Tibial artery (tissue), 4 donors: Measurements from ENCODE around the gene GNS.
A peak's percentile ranks its signal among the peaks of the same experiment; 100 is the strongest.

Experiments
- DNase-seq, 2 donors: peaks; one replicate each; pipeline ENCODE4 v3.0.0-alpha.2; 2019
- H3K27ac ChIP-seq, 2 donors: fragments of 200-600 bp; sonication (generic) in 1 of 2; 1 replicate in 1 of 2; 2 replicates in 1 of 2; pipeline ENCODE4 v1.5.1; 2018 to 2019; ENCODE audit warnings: mild to moderate bottlenecking in 1 of 2
- H3K27me3 ChIP-seq, 2 donors: fragments of 200-600 bp; sonication (generic) in 1 of 2; one replicate each; pipeline versions ENCODE4 v1.5.1 to v1.6.0; 2016 to 2019
- H3K36me3 ChIP-seq, 3 donors: fragments of 200-600 bp; sonication (generic) in 2 of 3; one replicate each; pipeline ENCODE4 v1.5.1; 2016 to 2019; ENCODE audit warnings: mild to moderate bottlenecking in 2 of 3
- H3K4me1 ChIP-seq, 4 donors: fragments of 200-600 bp; sonication (generic) in 2 of 4; 1 replicate in 3 of 4; 2 replicates in 1 of 4; pipeline ENCODE4 v1.5.1; 2016 to 2019
- H3K4me3 ChIP-seq, 2 donors: fragments of 200-600 bp; sonication (generic) in 1 of 2; 1 replicate in 1 of 2; 2 replicates in 1 of 2; pipeline ENCODE4 v1.5.1; 2018 to 2019; ENCODE audit warnings: mild to moderate bottlenecking in 2 of 2
- H3K9me3 ChIP-seq, 3 donors: fragments of 200-600 bp; sonication (generic) in 1 of 3; one replicate each; pipeline ENCODE4 v1.5.1; 2016 to 2019
- CTCF ChIP-seq, 2 experiments: fragments of 200-600 bp in 1 of 2; fragments of 450-650 bp in 1 of 2; IDR thresholded peaks; one replicate each; pipeline ENCODE4 v1.5.1; 2017 to 2019; ENCODE audit warnings: antibody characterized with exemption in 2 of 2, mild to moderate bottlenecking in 1 of 2, moderate library complexity in 1 of 2
- intact Hi-C: fragments of 100-400 bp; cut with DNase I; formaldehyde crosslinking; loops from one replicate; pipeline ENCODE4 v1.15.0; 2023; ENCODE audit warnings: low total_unique reads

The GNS gene

GRCh38 chr12:64746663-64747062, 12.5 kb downstream of the GNS start:
- peaks cover 48 to 68% (median 58%) of the 10 kb centered on the region in 3 donors for H3K36me3 ChIP-seq
- no peak for TF ChIP-seq CTCF (IDR thresholded peaks at IDR 0.05)
- intact Hi-C loops: loop anchor here (5.0 kb wide), 1 partner anchor 729 kb away; no protein-coding TSS in a partner anchor
- DNase-seq: no peak
- H3K9me3 ChIP-seq: no peaks in the 10 kb centered on the region
- H3K27ac ChIP-seq: no peak overlapping the region
- no peaks in the 10 kb centered on the region for H3K27me3 ChIP-seq
- H3K4me1 ChIP-seq: peaks cover 0 to 12% (median 5%) of the 10 kb centered on the region in 4 donors
- H3K4me3 ChIP-seq: no peak overlapping the region

GRCh38 chr12:64745980-64746379, 13.2 kb downstream of the GNS start:
- no peak for DNase-seq
- Histone ChIP-seq H3K4me1 (peaks cover 0 to 12% (median 5%) of the 10 kb centered on the region in 4 donors), H3K27ac (no peak overlapping the region), H3K27me3 (no peaks in the 10 kb centered on the region), H3K36me3 (peaks cover 41 to 74% (median 57%) of the 10 kb centered on the region in 3 donors), H3K4me3 (no peak overlapping the region), H3K9me3 (no peaks in the 10 kb centered on the region)
- no peak for TF ChIP-seq CTCF (IDR thresholded peaks at IDR 0.05)
- intact Hi-C loops: loop anchor here (5.0 kb wide), 1 partner anchor 729 kb away; no protein-coding TSS in a partner anchor

- Histone ChIP-seq H3K27me3 (no peaks in the 10 kb centered on the region), H3K27ac (no peak overlapping the region), H3K9me3 (no peaks in the 10 kb centered on the region), H3K4me1 (peaks cover 0 to 12% (median 5%) of the 10 kb centered on the region in 4 donors), H3K4me3 (no peak overlapping the region), H3K36me3 (peaks cover 38 to 72% (median 52%) of the 10 kb centered on the region in 3 donors)
- no peak for TF ChIP-seq CTCF (IDR thresholded peaks at IDR 0.05)
- intact Hi-C loops: loop anchor here (5.0 kb wide), 1 partner anchor 728 kb away; no protein-coding TSS in a partner anchor
- DNase-seq: no peak
These were observed 13.9 kb downstream of the GNS start for GRCh38 chr12:64745259-64745807.

GRCh38 chr12:64744422-64745258, 14.6 kb downstream of the GNS start:
- no peaks in the 10 kb centered on the region for H3K9me3 ChIP-seq
- no peaks in the 10 kb centered on the region for H3K27me3 ChIP-seq
- H3K36me3 ChIP-seq: peaks cover 38 to 72% (median 52%) of the 10 kb centered on the region in 3 donors
- no peak for TF ChIP-seq CTCF (IDR thresholded peaks at IDR 0.05)
- H3K4me1 ChIP-seq: peaks cover 0 to 12% (median 5%) of the 10 kb centered on the region in 4 donors
- no peak for DNase-seq
- intact Hi-C loops: loop anchor here (5.0 kb wide), 1 partner anchor 727 kb away; no protein-coding TSS in a partner anchor
- peak overlapping the region in 1 of 2 donors; percentile 17 for H3K27ac ChIP-seq
- no peak overlapping the region for H3K4me3 ChIP-seq

GRCh38 chr12:64743206-64743605, 16.0 kb downstream of the GNS start:
- TF ChIP-seq CTCF (IDR thresholded peaks at IDR 0.05): no peak
- Histone ChIP-seq H3K27me3 (no peaks in the 10 kb centered on the region), H3K9me3 (no peaks in the 10 kb centered on the region), H3K4me1 (peaks cover 0 to 12% (median 5%) of the 10 kb centered on the region in 4 donors), H3K27ac (no peak overlapping the region), H3K36me3 (peaks cover 50 to 82% (median 60%) of the 10 kb centered on the region in 3 donors), H3K4me3 (no peak overlapping the region)
- intact Hi-C loops: no loop called here
- DNase-seq: no peak
